AG10803 (cell line): Measurements from ENCODE around the gene TEP1.

Experiments
- DNase-seq: peaks from one replicate; pipeline ENCODE4 v3.0.0; 2010; ENCODE audit warnings: low read depth
- H3K4me3 ChIP-seq: 2 replicates; pipeline ENCODE4 v1.5.1; 2011; ENCODE audit warnings: mild to moderate bottlenecking, low read length, control low read depth
- TF ChIP-seq, protein P1 (sequence below): conservative IDR thresholded peaks from 2 replicates; pipeline ENCODE4 v1.5.1; 2011; ENCODE audit warnings: mild to moderate bottlenecking, low read length, control low read depth, inconsistent platforms

TEP1 gene

DNA sequence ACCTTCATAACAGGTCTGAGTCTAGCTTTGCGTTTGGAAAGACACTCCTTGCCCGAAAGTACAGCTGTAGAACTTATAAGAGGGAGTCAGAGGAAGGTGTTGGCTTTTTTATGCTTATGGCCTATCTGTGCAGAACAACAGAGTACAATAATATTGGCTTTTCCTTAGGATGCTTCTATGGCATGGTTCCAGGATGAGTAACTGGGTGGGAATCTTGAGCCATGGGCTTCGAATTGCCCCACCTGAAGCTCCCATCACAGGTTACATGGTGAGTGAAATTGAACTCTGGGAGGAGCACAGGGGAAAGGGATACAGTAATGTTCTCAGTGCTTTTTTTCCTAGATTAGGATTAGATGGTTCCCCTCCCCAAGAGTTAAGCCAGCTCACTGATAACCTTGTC lies 56.9 kb downstream of the TEP1 start:
- TF ChIP-seq, protein P1, sequence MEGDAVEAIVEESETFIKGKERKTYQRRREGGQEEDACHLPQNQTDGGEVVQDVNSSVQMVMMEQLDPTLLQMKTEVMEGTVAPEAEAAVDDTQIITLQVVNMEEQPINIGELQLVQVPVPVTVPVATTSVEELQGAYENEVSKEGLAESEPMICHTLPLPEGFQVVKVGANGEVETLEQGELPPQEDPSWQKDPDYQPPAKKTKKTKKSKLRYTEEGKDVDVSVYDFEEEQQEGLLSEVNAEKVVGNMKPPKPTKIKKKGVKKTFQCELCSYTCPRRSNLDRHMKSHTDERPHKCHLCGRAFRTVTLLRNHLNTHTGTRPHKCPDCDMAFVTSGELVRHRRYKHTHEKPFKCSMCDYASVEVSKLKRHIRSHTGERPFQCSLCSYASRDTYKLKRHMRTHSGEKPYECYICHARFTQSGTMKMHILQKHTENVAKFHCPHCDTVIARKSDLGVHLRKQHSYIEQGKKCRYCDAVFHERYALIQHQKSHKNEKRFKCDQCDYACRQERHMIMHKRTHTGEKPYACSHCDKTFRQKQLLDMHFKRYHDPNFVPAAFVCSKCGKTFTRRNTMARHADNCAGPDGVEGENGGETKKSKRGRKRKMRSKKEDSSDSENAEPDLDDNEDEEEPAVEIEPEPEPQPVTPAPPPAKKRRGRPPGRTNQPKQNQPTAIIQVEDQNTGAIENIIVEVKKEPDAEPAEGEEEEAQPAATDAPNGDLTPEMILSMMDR: no peak
- DNase-seq: no peak
- no peak overlapping the region for H3K4me3 ChIP-seq

DNA sequence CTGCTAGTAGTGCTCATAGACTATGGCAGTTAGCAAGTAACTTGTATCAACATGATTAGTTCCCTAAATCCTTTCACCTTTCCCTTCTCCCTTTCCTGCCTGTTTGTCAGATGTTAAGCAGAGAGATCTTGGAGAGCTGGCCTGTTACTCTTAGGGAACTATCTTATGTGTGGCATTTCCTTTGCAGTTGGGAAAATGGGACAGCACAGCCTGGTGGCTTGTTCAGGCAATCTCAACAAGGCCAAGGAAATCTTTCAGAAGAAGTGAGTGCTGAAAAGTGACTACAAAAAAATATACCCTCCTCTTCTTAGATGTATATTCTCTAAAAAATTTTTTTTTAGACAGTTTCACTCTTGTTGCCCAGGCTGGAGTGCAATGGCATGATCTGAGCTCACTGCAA lies 62.4 kb downstream of the TEP1 start:
- peak; percentile 23 for DNase-seq
- TF ChIP-seq, protein P1: peak; percentile 37
- no peak overlapping the region for H3K4me3 ChIP-seq

DNA sequence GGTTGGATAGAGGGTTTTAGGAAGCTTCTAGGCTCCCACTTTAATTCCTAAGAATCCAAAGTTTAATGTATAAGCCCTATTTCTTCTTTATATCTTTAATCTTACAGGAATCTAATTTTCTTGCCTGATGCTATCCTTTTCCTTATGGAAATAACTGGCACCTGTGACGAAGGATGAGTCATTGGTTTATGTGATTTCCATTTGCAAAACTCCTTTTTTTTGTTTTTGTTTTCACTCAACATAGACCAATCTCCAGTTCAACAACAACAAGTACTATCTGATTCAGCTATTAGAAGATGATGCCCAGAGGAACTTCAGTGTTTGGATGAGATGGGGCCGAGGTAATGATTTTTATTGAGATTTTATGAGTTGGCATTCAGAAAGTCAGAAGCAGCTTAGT lies 63.0 kb downstream of the TEP1 start:
- TF ChIP-seq, protein P1: no peak
- H3K4me3 ChIP-seq: no peak overlapping the region
- DNase-seq: no peak

DNA sequence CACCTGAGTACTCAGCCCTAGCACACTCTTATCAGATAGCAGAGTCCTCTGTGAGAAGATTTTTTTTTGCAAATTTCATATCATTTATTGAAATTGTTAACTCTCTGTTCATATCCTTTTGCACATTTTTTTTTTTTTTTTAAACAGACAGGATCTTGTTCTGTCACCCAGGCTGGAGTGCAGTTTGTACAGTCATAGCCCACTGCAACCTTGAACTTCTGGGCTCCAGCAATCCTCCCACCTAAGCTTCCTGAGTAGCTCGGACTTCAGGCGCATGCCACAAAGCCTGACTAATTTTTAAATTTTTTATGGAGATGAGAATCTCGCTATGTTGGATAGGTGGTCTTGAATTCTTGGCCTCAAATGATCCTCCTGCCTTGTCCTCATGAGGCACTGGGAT lies 65.6 kb downstream of the TEP1 start:
- DNase-seq: no peak
- TF ChIP-seq, protein P1: no peak
- H3K4me3 ChIP-seq: no peak overlapping the region

DNA sequence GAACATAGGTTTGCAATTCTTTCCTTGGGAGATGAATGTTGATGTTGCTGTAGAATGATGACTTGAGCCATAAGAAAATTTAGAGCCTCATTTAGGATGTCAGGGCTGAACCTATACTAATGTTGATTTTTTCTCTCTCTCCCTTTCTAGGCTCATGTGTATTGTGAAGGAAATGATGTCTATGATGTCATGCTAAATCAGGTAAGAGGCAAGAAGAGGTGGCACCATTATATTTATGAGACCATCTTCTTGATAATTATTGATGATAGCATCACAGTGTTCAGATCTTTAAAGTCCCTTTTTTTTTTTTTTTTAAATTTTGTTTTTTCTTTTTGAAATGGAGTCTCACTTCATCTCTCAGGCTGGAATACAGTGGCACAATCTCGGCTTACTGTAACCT lies 66.6 kb downstream of the TEP1 start:
- no peak overlapping the region for H3K4me3 ChIP-seq
- TF ChIP-seq, protein P1: no peak
- no peak for DNase-seq

DNA sequence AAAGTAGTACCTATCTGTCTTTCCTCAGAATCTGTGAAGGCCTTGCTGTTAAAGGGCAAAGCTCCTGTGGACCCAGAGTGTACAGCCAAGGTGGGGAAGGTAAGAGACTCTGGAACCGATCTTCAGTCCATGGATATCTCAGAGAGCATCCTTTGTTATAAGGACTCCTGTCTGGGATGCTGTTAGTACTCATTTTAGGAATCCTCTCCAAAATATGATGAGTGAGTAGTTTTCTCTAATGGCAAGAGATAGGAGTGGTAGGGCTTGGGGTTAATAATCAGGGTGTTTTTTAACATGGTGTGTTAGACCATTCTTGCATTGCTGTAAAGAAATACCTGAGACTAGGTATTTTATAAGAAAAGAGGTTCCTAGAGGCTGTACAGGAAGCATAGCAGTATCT lies 67.9 kb downstream of the TEP1 start:
- TF ChIP-seq, protein P1: no peak
- DNase-seq: no peak
- H3K4me3 ChIP-seq: no peak overlapping the region

DNA sequence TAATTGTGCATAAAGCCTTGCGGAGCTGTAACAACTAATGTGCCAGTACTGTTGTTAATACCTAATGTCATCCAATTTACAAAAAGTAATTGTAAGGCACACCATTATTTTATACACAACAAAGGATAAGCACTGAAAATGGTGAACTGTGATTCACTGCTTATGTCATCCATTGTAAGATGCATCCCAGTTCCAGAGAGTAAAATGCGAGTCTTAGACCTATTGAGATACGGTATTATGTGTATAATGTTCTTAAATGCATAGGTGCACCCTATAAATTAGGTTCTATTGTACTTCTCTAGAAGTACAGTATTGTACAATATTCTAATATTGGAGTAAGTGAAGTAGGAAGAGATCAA lies 69.5 kb downstream of the TEP1 start:
- H3K4me3 ChIP-seq: peak overlapping the region; percentile 96
- TF ChIP-seq, protein P1: no peak
- peak; percentile 13 for DNase-seq
